ENCODE data around the gene KANK4. TPM values are rescaled to one million over a fixed set of nuclear protein-coding genes. Genes with fewer than 3 reads are reported as not detected.

The KANK4 gene
- total RNA-seq, 2 donors from 2014 or later = not detected

GRCh38 chr1:62307895-62308492, 11.2 kb downstream of the KANK4 start:
- H3K4me3 Mint-ChIP-seq = no peak overlapping the region
- no peak overlapping the region for H3K27ac Mint-ChIP-seq
- DNase-seq (no peak), ATAC-seq (replicated peaks in 1 of 2) (no peak)
- H3K36me3 Mint-ChIP-seq (ENCODE audit: insufficient read depth in 2 of 2) = no peaks in the 10 kb centered on the region
- no peaks in the 10 kb centered on the region for H3K27me3 Mint-ChIP-seq (ENCODE audit: low read depth)
- H3K9me3 Mint-ChIP-seq = no peaks in the 10 kb centered on the region
- H3K4me1 Mint-ChIP-seq (ENCODE audit: low read depth) = no peaks in the 10 kb centered on the region

- Mint-ChIP-seq H3K9me3 (no peaks in the 10 kb centered on the region), H3K4me3 (no peak overlapping the region), H3K27me3 (ENCODE audit: low read depth) (no peaks in the 10 kb centered on the region), H3K27ac (no peak overlapping the region), H3K36me3 (ENCODE audit: insufficient read depth in 2 of 2) (no peaks in the 10 kb centered on the region), H3K4me1 (ENCODE audit: low read depth) (no peaks in the 10 kb centered on the region)
- ATAC-seq (replicated peaks in 1 of 2) (no peak), DNase-seq (no peak)
Measured at GRCh38 chr1:62307446-62307845, 11.8 kb downstream of the KANK4 start.

- no peak for DNase-seq
- ATAC-seq (replicated peaks in 1 of 2) = no peak
- H3K4me3 Mint-ChIP-seq = no peak overlapping the region
- no peaks in the 10 kb centered on the region for H3K27me3 Mint-ChIP-seq (ENCODE audit: low read depth)
- H3K27ac Mint-ChIP-seq = no peak overlapping the region
- no peaks in the 10 kb centered on the region for H3K9me3 Mint-ChIP-seq
- H3K4me1 Mint-ChIP-seq (ENCODE audit: low read depth) = no peaks in the 10 kb centered on the region
- no peaks in the 10 kb centered on the region for H3K36me3 Mint-ChIP-seq (ENCODE audit: insufficient read depth in 2 of 2)
Measured at GRCh38 chr1:62306065-62306464, 13.2 kb downstream of the KANK4 start.

- no peak overlapping the region for H3K4me3 Mint-ChIP-seq
- H3K27ac Mint-ChIP-seq = no peak overlapping the region
- H3K36me3 Mint-ChIP-seq (ENCODE audit: insufficient read depth in 2 of 2) = no peaks in the 10 kb centered on the region
- no peaks in the 10 kb centered on the region for H3K9me3 Mint-ChIP-seq
- no peak for DNase-seq
- no peaks in the 10 kb centered on the region for H3K4me1 Mint-ChIP-seq (ENCODE audit: low read depth)
- no peaks in the 10 kb centered on the region for H3K27me3 Mint-ChIP-seq (ENCODE audit: low read depth)
- ATAC-seq (replicated peaks in 1 of 2) = no peak
Measured at GRCh38 chr1:62304975-62305374, 14.3 kb downstream of the KANK4 start.

GRCh38 chr1:62304515-62304914, 14.7 kb downstream of the KANK4 start:
- Mint-ChIP-seq H3K27me3 (ENCODE audit: low read depth) (no peaks in the 10 kb centered on the region), H3K4me3 (no peak overlapping the region), H3K4me1 (ENCODE audit: low read depth) (no peaks in the 10 kb centered on the region), H3K27ac (no peak overlapping the region), H3K36me3 (ENCODE audit: insufficient read depth in 2 of 2) (no peaks in the 10 kb centered on the region), H3K9me3 (no peaks in the 10 kb centered on the region)
- ATAC-seq (replicated peaks in 1 of 2) (no peak), DNase-seq (no peak)

GRCh38 chr1:62301726-62302390, 17.4 kb downstream of the KANK4 start:
- no peak overlapping the region for H3K4me3 Mint-ChIP-seq
- no peaks in the 10 kb centered on the region for H3K36me3 Mint-ChIP-seq (ENCODE audit: insufficient read depth in 2 of 2)
- H3K27ac Mint-ChIP-seq = no peak overlapping the region
- ATAC-seq (replicated peaks in 1 of 2) = no peak
- no peaks in the 10 kb centered on the region for H3K27me3 Mint-ChIP-seq (ENCODE audit: low read depth)
- no peak for DNase-seq
- H3K9me3 Mint-ChIP-seq = no peaks in the 10 kb centered on the region
- no peaks in the 10 kb centered on the region for H3K4me1 Mint-ChIP-seq (ENCODE audit: low read depth)

GRCh38 chr1:62299426-62300200, 19.6 kb downstream of the KANK4 start:
- DNase-seq = no peak
- ATAC-seq (replicated peaks in 1 of 2) = no peak

GRCh38 chr1:62295921-62296491, 23.2 kb downstream of the KANK4 start:
- Mint-ChIP-seq H3K4me3 (peak overlapping the region in 1 of 2 donors; percentile 27), H3K27me3 (ENCODE audit: low read depth) (no peaks in the 10 kb centered on the region), H3K27ac (no peak overlapping the region), H3K9me3 (no peaks in the 10 kb centered on the region), H3K36me3 (ENCODE audit: insufficient read depth in 2 of 2) (no peaks in the 10 kb centered on the region), H3K4me1 (ENCODE audit: low read depth) (peaks cover 12% of the 10 kb centered on the region)
- DNase-seq (no peak), ATAC-seq (replicated peaks in 1 of 2) (no peak)

More at GRCh38 chr1:62299426-62300200, 19.6 kb downstream of the KANK4 start:
- H3K27me3 Mint-ChIP-seq (ENCODE audit: low read depth) = no peaks in the 10 kb centered on the region
- no peak overlapping the region for H3K4me3 Mint-ChIP-seq
- no peaks in the 10 kb centered on the region for H3K36me3 Mint-ChIP-seq (ENCODE audit: insufficient read depth in 2 of 2)
- H3K4me1 Mint-ChIP-seq (ENCODE audit: low read depth) = peaks cover 12% of the 10 kb centered on the region
- H3K9me3 Mint-ChIP-seq = no peaks in the 10 kb centered on the region
- no peak overlapping the region for H3K27ac Mint-ChIP-seq

- ATAC-seq (replicated peaks in 1 of 2) (no peak), DNase-seq (no peak)
- H3K27ac Mint-ChIP-seq = no peak overlapping the region
- H3K36me3 Mint-ChIP-seq (ENCODE audit: insufficient read depth in 2 of 2) = no peaks in the 10 kb centered on the region
- H3K4me1 Mint-ChIP-seq (ENCODE audit: low read depth) = peaks cover 12% of the 10 kb centered on the region
- H3K4me3 Mint-ChIP-seq = no peak overlapping the region
- H3K9me3 Mint-ChIP-seq = no peaks in the 10 kb centered on the region
- H3K27me3 Mint-ChIP-seq (ENCODE audit: low read depth) = no peaks in the 10 kb centered on the region
Measured at GRCh38 chr1:62294261-62294660, 25.0 kb downstream of the KANK4 start.

- Mint-ChIP-seq H3K36me3 (ENCODE audit: insufficient read depth in 2 of 2) (no peaks in the 10 kb centered on the region), H3K27me3 (ENCODE audit: low read depth) (peaks cover 9% of the 10 kb centered on the region), H3K27ac (no peak overlapping the region), H3K4me3 (no peak overlapping the region), H3K4me1 (ENCODE audit: low read depth) (no peaks in the 10 kb centered on the region), H3K9me3 (no peaks in the 10 kb centered on the region)
- DNase-seq = no peak
- ATAC-seq (replicated peaks in 1 of 2) = no peak
Measured at GRCh38 chr1:62288662-62289061, 30.6 kb downstream of the KANK4 start.

- H3K9me3 Mint-ChIP-seq = no peaks in the 10 kb centered on the region
- peaks cover 9% of the 10 kb centered on the region for H3K27me3 Mint-ChIP-seq (ENCODE audit: low read depth)
- no peak overlapping the region for H3K27ac Mint-ChIP-seq
- ATAC-seq (replicated peaks in 1 of 2) (no peak), DNase-seq (no peak)
- H3K36me3 Mint-ChIP-seq (ENCODE audit: insufficient read depth in 2 of 2) = no peaks in the 10 kb centered on the region
- no peak overlapping the region for H3K4me3 Mint-ChIP-seq
- no peaks in the 10 kb centered on the region for H3K4me1 Mint-ChIP-seq (ENCODE audit: low read depth)
Measured at GRCh38 chr1:62288224-62288623, 31.0 kb downstream of the KANK4 start.

- Mint-ChIP-seq H3K27me3 (ENCODE audit: low read depth) (peaks cover 9% of the 10 kb centered on the region), H3K4me3 (no peak overlapping the region), H3K4me1 (ENCODE audit: low read depth) (no peaks in the 10 kb centered on the region), H3K36me3 (ENCODE audit: insufficient read depth in 2 of 2) (no peaks in the 10 kb centered on the region), H3K9me3 (no peaks in the 10 kb centered on the region), H3K27ac (no peak overlapping the region)
- ATAC-seq (replicated peaks in 1 of 2) (no peak), DNase-seq (no peak)
Measured at GRCh38 chr1:62286786-62287224, 32.4 kb downstream of the KANK4 start.
